Measurements from ENCODE around the gene BMPER. TPM values are rescaled to one million over a fixed set of nuclear protein-coding genes. Genes with fewer than 3 reads are reported as not detected.

The BMPER gene
- total RNA-seq, 4 donors from 2014 or later, result 0.65 to 6.5 (median 3.5) TPM

DNA sequence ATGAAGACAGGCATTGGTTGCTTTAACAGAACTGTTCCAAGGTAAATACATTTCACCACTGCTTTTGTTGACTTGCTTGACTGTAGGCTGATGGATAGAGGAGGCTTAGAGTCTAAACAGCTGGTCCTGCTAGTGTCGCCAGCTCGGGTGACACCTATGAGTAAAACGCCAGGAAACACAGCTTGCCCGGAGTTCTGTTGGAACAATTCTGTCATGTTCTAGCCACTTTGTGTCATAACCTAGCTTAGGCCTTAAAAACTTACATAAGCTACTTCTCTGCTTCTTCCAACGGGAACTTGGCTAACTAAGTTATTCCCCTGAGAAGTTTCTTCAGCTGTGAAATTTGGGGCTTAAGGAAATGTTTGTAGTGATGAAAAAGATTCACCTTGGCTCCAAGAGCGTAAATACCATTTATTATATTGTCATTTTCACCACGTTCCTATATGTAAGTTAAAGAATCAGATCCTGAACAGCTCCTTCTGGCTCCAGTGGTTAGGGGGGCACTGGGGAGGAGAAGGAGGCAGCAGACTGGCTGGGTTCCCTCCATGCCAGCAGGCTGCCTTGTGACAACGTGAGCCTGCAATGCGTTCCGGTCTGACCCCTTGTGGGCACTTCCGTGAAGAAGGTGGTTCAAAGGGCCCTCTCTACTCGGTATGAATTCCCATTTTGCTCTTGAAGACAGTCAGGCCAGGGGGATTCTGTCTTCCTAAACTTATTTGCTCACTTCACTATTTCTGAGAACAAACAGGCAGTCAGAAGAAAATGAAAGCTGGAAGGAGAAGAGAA is 253.2 kb downstream of the BMPER start:
- Histone ChIP-seq H3K4me3 (no peak overlapping the region), H3K27me3 (no peaks in the 10 kb centered on the region), H3K9me3 (no peaks in the 10 kb centered on the region), H3K36me3 (no peaks in the 10 kb centered on the region), H3K27ac (replicated peaks in 1 of 4) (peak overlapping the region; percentile 41 to 65 (median 62)), H3K4me1 (peaks cover 0 to 48% (median 36%) of the 10 kb centered on the region in 4 donors)
- 40% methylated on average over 9 of the region's 12 CpGs for WGBS
- TF ChIP-seq EP300 (IDR thresholded peaks at IDR 0.05) (no peak), CTCF (IDR thresholded peaks at IDR 0.05) (peak in 1 of 3 experiments; percentile 30), POLR2A (IDR thresholded peaks at IDR 0.05; ENCODE audit: low read depth) (no peak), POLR2AphosphoS5 (IDR thresholded peaks at IDR 0.05) (peak; percentile 31 to 60)
- no peak for DNase-seq (ENCODE audit: extremely low spot score)
- intact Hi-C loops (cut with DNase I), result no loop called here

DNA sequence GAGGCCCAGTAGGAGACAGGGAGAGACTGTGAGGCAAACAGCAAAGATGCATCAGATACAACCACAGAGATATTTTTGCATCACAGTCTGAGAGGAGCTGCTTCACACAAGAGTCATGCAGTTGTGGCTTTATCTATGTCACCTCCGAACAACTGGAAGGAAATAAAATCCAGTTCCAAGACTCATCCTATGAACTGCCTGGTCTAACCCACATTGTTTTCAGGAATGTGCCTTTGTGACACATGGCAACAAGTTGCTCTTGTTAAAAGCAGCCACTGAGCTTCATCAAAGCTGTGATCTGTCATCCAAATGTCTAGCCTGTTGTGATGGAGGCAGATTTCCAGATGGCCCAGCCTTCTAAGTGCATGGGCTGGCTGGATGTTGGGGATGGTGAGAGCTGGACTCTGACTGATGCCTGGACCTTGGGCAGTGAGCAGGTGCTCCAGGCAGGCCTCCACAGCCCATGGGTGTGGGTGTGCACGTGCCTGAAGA is 255.0 kb downstream of the BMPER start:
- H3K27me3 ChIP-seq, result no peaks in the 10 kb centered on the region
- DNase-seq (ENCODE audit: extremely low spot score), result no peak
- no peaks in the 10 kb centered on the region for H3K36me3 ChIP-seq
- H3K9me3 ChIP-seq, result no peaks in the 10 kb centered on the region
- TF ChIP-seq POLR2A (IDR thresholded peaks at IDR 0.05; ENCODE audit: low read depth), result no peak
- no peak for TF ChIP-seq EP300 (IDR thresholded peaks at IDR 0.05)
- no peak for TF ChIP-seq CTCF (IDR thresholded peaks at IDR 0.05)
- TF ChIP-seq POLR2AphosphoS5 (IDR thresholded peaks at IDR 0.05), result no peak
- peaks cover 0 to 38% (median 30%) of the 10 kb centered on the region in 4 donors for H3K4me1 ChIP-seq
- H3K4me3 ChIP-seq, result no peak overlapping the region
- no peak overlapping the region for H3K27ac ChIP-seq (replicated peaks in 1 of 4)
- 60% methylated on average over 2 of the region's 2 CpGs for WGBS
- intact Hi-C loops (cut with DNase I), result no loop called here

DNA sequence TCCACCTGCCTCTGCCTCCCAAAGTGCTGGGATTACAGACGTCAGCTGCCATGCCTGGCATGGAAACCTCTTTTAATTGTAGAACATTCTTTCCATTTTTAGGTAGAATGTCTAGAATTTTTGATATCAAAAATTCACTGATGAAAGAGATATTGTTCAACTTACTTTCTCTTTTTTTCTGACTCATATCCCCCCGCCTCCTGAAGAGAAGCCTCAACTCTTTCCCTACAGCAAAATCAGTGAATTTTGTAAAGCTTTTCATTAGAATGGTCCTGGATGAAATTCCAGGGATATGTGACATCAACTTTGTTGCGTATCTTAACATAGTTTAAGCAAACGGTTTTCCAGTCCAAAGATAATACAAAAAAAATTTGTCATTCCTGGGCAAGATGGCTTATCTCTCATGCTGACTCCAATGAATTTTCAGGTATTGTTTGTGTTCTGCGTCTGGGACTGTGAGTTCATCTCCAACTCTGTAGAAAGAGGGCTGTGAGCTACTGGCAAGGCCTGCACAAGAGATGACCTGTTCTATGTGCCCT is 256.8 kb downstream of the BMPER start:
- H3K4me3 ChIP-seq, result no peak overlapping the region
- 78% methylated on average over 5 of the region's 5 CpGs for WGBS

DNA sequence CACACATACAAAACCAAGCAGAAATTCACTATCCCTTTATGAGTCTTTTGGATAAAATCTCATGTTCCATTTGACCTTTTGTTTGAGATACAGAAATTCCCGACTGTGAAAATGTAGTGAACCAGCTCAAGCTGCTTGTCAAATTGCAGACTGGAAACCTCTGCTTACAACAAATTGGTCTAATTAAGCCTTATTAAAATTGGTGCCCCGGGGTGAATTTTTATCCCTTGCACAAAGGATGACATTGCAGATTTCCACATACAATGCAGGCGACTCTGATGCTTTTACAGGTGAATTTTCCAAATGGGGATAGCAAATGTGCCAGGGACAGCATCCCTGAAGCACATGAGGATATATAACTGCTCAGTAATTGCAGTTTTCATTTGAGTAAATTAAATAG is 257.3 kb downstream of the BMPER start:
- WGBS, result 88% methylated on average over 3 of the region's 3 CpGs
- Histone ChIP-seq H3K9me3 (no peaks in the 10 kb centered on the region), H3K4me3 (no peak overlapping the region), H3K27me3 (no peaks in the 10 kb centered on the region), H3K27ac (replicated peaks in 1 of 4) (no peak overlapping the region), H3K36me3 (no peaks in the 10 kb centered on the region), H3K4me1 (peaks cover 0 to 29% (median 14%) of the 10 kb centered on the region in 4 donors)
- DNase-seq (ENCODE audit: extremely low spot score), result no peak
- TF ChIP-seq CTCF (IDR thresholded peaks at IDR 0.05) (no peak), EP300 (IDR thresholded peaks at IDR 0.05) (no peak), POLR2AphosphoS5 (IDR thresholded peaks at IDR 0.05) (no peak), POLR2A (IDR thresholded peaks at IDR 0.05; ENCODE audit: low read depth) (no peak)
- intact Hi-C loops (cut with DNase I), result no loop called here

More for the DNA sequence above, 256.8 kb downstream of the BMPER start:
- peaks cover 0 to 34% (median 18%) of the 10 kb centered on the region in 4 donors for H3K4me1 ChIP-seq
- H3K9me3 ChIP-seq, result no peaks in the 10 kb centered on the region
- TF ChIP-seq EP300 (IDR thresholded peaks at IDR 0.05) (no peak), POLR2A (IDR thresholded peaks at IDR 0.05; ENCODE audit: low read depth) (no peak), POLR2AphosphoS5 (IDR thresholded peaks at IDR 0.05) (no peak), CTCF (IDR thresholded peaks at IDR 0.05) (no peak)
- H3K27me3 ChIP-seq, result no peaks in the 10 kb centered on the region
- intact Hi-C loops (cut with DNase I), result no loop called here
- no peak overlapping the region for H3K27ac ChIP-seq (replicated peaks in 1 of 4)
- no peak for DNase-seq (ENCODE audit: extremely low spot score)
- H3K36me3 ChIP-seq, result no peaks in the 10 kb centered on the region

All from esophagus muscularis mucosa (tissue), 4 donors.